ENCODE data around the gene THBS2. TPM values are rescaled to one million over a fixed set of nuclear protein-coding genes. Genes with fewer than 3 reads are reported as not detected.
A peak's percentile ranks its signal among the peaks of the same experiment; 100 is the strongest.

Gene THBS2
- total and polyA plus RNA-seq, 12 donors: 5.2 to 45.9 (median 10.7) TPM

DNA sequence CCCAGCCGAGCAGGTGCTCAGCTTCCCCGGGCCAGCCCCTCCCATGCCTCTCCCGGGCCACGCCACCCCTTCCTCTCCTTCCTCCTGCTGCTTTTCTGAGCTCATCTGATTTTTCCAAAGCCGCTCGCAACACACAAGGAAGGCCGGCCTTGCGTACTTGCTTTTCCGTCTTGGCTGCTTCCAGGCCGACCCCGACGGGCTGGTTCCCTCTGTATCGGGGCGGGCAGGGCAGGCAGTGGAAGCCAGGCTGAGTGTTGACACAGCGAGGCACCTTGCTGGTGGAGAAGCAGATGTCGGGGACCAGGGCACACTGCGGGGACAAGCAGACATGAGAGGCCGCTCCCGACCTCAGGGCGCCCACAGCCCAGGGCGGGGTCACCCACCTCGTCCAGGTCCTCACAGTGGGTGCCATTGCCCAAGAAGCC, 21.1 kb downstream of the THBS2 start:
- Histone ChIP-seq H3K36me3 (peaks cover 0 to 63% (median 0%) of the 10 kb centered on the region in 9 donors), H3K27ac (no peak overlapping the region), H3K4me3 (no peak overlapping the region), H3K4me1 (no peaks in the 10 kb centered on the region), H3K9me3 (peaks cover 0 to 16% (median 0%) of the 10 kb centered on the region in 11 donors), H3K27me3 (peaks cover 0 to 3% (median 0%) of the 10 kb centered on the region in 7 donors)
- TF ChIP-seq, protein P1, sequence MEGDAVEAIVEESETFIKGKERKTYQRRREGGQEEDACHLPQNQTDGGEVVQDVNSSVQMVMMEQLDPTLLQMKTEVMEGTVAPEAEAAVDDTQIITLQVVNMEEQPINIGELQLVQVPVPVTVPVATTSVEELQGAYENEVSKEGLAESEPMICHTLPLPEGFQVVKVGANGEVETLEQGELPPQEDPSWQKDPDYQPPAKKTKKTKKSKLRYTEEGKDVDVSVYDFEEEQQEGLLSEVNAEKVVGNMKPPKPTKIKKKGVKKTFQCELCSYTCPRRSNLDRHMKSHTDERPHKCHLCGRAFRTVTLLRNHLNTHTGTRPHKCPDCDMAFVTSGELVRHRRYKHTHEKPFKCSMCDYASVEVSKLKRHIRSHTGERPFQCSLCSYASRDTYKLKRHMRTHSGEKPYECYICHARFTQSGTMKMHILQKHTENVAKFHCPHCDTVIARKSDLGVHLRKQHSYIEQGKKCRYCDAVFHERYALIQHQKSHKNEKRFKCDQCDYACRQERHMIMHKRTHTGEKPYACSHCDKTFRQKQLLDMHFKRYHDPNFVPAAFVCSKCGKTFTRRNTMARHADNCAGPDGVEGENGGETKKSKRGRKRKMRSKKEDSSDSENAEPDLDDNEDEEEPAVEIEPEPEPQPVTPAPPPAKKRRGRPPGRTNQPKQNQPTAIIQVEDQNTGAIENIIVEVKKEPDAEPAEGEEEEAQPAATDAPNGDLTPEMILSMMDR (IDR thresholded peaks at IDR 0.05): no peak
- WGBS, 2 donors: 92 to 94% methylated on average over 22 of the region's 22 CpGs
- ATAC-seq: peak in 1 of 8 donors; percentile 5
- intact Hi-C loops (cut with DNase I): no loop called here
- no peak for DNase-seq

DNA sequence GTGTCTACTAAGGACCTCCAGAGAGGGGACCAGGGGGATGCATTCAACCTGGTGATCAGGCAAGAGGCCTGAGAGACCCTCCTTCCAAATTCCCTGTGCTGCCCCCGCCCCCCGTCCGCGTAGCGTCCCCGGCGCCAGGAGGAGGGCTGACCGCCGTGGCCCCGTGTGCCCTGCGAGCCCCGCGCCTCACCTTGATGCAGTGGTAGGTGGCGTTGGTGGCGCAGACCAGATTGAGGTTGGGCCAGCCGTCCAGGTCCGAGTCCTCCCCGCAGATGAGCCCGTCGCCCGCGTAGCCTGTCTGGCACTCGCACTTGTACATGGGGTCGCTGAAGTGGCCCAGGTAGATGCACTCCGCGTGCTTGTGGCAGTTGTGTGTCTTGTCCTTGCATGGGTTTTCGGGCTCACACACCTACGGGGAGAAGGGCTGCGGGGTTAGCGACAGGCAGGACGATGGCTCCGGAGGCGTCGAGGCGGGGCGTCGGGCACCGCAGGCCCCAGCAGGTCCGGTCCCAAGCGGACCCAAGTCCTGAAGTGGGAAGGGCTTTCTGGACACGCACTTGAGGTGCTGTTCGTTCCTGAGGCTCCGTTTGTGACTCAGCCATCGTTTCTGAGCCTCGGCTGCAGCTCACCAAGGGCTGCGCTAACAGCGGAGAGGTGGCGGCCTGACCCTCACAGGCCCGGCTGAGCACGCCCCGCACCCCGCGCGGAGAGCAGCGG, 21.7 kb downstream of the THBS2 start:
- Histone ChIP-seq H3K9me3 (peaks cover 0 to 16% (median 0%) of the 10 kb centered on the region in 11 donors), H3K27ac (peak overlapping the region in 1 of 10 donors; percentile 4), H3K4me1 (no peaks in the 10 kb centered on the region), H3K36me3 (peaks cover 0 to 61% (median 0%) of the 10 kb centered on the region in 9 donors), H3K27me3 (peaks cover 0 to 1% (median 0%) of the 10 kb centered on the region in 7 donors), H3K4me3 (no peak overlapping the region)
- intact Hi-C loops (cut with DNase I): no loop called here
- ATAC-seq (no peak), DNase-seq (no peak)
- TF ChIP-seq, protein P1 (IDR thresholded peaks at IDR 0.05): no peak
- WGBS, 2 donors: 96% methylated on average over 55 of the region's 55 CpGs

DNA sequence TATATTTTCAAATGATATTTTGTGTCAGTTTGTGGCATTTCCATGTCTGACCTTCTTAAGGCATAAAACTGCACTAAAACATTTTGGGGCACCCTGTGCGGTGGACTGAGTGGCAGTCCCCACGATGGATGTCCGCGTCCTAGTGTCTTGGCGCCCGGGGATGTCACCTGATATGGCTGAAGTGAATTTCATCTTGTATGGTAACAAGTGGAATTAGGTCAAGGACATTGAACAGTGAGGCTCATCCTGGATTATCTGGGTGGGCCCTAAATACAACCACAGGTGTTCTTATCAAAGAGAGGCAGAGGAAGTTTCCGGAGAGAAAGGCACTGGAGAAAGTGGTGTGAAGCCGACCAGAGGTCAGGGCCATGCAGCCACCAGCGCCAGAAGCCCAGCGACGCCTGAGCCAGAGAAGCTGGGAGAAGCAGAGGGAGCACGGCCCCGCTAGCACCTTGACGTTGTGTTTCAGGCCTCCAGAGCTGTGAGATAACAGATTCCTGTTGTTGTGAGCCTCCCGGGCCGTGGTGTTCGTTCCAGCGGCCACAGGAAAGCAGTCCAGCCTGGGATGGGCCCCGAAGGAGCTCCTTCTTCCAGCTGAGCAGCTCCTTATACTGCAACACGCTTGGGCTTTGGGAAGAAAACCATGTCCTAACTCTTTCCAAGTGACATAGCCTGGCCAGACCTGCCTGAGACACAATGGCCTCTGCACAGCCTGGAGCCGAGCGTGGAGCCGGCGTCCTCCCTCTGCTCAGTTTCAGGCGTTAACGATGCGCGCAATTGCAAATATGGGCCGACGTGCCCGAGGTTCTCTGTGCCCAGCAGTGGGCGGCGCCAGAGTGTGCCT, 22.5 kb downstream of the THBS2 start:
- no peaks in the 10 kb centered on the region for H3K27me3 ChIP-seq
- WGBS, 2 donors: 76 to 79% methylated on average over 33 of the region's 33 CpGs
- ATAC-seq (peak in 4 of 8 donors; percentile 6 to 62 (median 43)), DNase-seq (no peak)
- peaks cover 0 to 16% (median 0%) of the 10 kb centered on the region in 11 donors for H3K9me3 ChIP-seq
- TF ChIP-seq, protein P1 (IDR thresholded peaks at IDR 0.05): no peak
- no peak overlapping the region for H3K4me3 ChIP-seq
- intact Hi-C loops (cut with DNase I): no loop called here
- H3K36me3 ChIP-seq: peaks cover 0 to 61% (median 0%) of the 10 kb centered on the region in 9 donors
- H3K27ac ChIP-seq: peak overlapping the region in 2 of 10 donors; percentile 31 to 43
- H3K4me1 ChIP-seq: no peaks in the 10 kb centered on the region

DNA sequence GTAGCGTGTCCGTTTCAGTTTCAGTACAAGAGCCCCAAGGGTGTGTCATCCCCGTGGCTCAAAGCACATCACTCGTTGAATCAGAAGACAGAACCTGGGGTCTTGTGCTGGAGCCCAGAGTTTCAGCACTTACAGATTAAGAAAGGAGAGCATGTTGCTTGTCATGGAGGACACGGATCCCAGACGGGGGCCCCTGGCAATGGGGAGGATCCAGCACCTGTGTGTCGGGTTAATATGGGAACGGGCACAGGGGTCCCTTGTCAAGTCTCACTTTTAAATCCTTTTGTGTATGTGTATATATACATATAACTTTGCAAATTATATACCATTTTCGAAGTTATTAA, 23.4 kb downstream of the THBS2 start:
- Histone ChIP-seq H3K4me3 (no peak overlapping the region), H3K27ac (no peak overlapping the region), H3K27me3 (peaks cover 0 to 4% (median 0%) of the 10 kb centered on the region in 7 donors), H3K36me3 (peaks cover 0 to 70% (median 0%) of the 10 kb centered on the region in 9 donors), H3K4me1 (peaks cover 0 to 2% (median 0%) of the 10 kb centered on the region in 9 donors), H3K9me3 (peaks cover 0 to 16% (median 0%) of the 10 kb centered on the region in 11 donors)
- intact Hi-C loops (cut with DNase I): no loop called here
- ATAC-seq (no peak), DNase-seq (no peak)
- TF ChIP-seq, protein P1 (IDR thresholded peaks at IDR 0.05): no peak
- 82% methylated on average over 9 of the region's 9 CpGs for WGBS, 2 donors

All from heart right ventricle (tissue), 16 donors.